Gastrocnemius medialis (tissue), 4 donors: ENCODE measurements around the gene PARD3B.

Experiments
- POLR2A ChIP-seq, 2 donors: fragments of 450-650 bp; IDR thresholded peaks; one replicate each; pipeline ENCODE4 v1.6.1; 2017; ENCODE audit warnings: antibody characterized with exemption in 2 of 2, mild to moderate bottlenecking in 2 of 2, moderate library complexity in 2 of 2
- TF ChIP-seq, protein P1 (sequence below), 5 experiments: fragments of 450-650 bp in 3 of 5; fragments of 200-600 bp in 2 of 5; sonication (generic) in 2 of 5; IDR thresholded peaks in 4 of 5; conservative IDR thresholded peaks in 1 of 5; 1 replicate in 4 of 5; 2 replicates in 1 of 5; pipeline ENCODE4 v1.5.1; 2016 to 2019; ENCODE audit warnings: antibody characterized with exemption in 5 of 5, mild to moderate bottlenecking in 3 of 5, moderate library complexity in 3 of 5

- TF ChIP-seq, protein P1, sequence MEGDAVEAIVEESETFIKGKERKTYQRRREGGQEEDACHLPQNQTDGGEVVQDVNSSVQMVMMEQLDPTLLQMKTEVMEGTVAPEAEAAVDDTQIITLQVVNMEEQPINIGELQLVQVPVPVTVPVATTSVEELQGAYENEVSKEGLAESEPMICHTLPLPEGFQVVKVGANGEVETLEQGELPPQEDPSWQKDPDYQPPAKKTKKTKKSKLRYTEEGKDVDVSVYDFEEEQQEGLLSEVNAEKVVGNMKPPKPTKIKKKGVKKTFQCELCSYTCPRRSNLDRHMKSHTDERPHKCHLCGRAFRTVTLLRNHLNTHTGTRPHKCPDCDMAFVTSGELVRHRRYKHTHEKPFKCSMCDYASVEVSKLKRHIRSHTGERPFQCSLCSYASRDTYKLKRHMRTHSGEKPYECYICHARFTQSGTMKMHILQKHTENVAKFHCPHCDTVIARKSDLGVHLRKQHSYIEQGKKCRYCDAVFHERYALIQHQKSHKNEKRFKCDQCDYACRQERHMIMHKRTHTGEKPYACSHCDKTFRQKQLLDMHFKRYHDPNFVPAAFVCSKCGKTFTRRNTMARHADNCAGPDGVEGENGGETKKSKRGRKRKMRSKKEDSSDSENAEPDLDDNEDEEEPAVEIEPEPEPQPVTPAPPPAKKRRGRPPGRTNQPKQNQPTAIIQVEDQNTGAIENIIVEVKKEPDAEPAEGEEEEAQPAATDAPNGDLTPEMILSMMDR (IDR thresholded peaks at IDR 0.05 in 4 of 5, conservative IDR thresholded peaks at IDR 0.05 in 1 of 5) = no peak
- TF ChIP-seq POLR2A (IDR thresholded peaks at IDR 0.05) = no peak
Measured at GRCh38 chr2:204795156-204795555, 249.9 kb downstream of the PARD3B start.
